Measurements from ENCODE around the gene CC2D1B.

DNA sequence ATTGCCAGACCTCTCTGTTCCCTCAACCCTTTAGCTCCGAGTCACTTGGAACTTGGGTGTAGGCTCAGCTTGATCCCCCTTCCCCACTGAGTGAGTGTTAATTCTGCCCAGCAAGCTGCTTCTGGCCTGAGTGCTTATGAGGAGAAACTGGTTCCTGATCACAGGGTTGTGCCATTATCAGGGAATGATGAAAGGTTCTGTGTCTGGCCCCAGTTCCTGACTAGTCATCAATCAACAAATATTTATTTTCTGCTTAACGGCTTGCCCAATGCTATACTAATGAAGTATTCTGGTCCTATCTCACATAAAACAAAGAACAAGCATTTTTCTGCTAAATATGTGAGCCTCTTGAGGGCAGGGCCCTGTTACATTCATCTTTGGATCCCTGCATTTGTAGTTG is 20.8 kb downstream of the CC2D1B start:
- TF ChIP-seq, protein P1, sequence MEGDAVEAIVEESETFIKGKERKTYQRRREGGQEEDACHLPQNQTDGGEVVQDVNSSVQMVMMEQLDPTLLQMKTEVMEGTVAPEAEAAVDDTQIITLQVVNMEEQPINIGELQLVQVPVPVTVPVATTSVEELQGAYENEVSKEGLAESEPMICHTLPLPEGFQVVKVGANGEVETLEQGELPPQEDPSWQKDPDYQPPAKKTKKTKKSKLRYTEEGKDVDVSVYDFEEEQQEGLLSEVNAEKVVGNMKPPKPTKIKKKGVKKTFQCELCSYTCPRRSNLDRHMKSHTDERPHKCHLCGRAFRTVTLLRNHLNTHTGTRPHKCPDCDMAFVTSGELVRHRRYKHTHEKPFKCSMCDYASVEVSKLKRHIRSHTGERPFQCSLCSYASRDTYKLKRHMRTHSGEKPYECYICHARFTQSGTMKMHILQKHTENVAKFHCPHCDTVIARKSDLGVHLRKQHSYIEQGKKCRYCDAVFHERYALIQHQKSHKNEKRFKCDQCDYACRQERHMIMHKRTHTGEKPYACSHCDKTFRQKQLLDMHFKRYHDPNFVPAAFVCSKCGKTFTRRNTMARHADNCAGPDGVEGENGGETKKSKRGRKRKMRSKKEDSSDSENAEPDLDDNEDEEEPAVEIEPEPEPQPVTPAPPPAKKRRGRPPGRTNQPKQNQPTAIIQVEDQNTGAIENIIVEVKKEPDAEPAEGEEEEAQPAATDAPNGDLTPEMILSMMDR (IDR thresholded peaks at IDR 0.05) = no peak
- TF ChIP-seq POLR2A (IDR thresholded peaks at IDR 0.05) (no peak), EP300 (IDR thresholded peaks at IDR 0.05) (no peak)
